ENCODE data around the gene MON2. TPM values are rescaled to one million over a fixed set of nuclear protein-coding genes. Genes with fewer than 3 reads are reported as not detected.

MON2 gene
- total and polyA plus RNA-seq, 10 of the 15 experiments (the other 5 are each of a cell fraction or from before 2014, with no cell fraction given): 5.4 to 34.3 (median 23.4) TPM

DNA sequence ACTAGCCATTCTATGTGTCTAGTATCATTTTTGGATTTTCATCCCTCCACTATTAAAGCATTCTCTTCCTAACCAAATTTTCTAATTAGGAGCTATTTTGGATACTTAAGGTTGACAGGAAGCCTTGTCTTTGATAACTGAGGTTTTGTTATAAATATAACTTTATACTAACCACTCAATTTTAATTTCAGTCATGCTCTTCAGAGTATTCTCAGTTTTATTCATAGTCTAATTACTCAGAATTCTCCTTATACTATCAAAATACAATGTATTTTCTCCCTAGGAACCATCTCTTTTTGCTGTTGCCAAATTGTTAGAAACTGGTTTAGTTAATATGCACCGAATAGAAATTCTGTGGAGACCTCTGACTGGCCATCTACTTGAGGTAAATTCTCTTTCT is 76.2 kb downstream of the MON2 start:
- no peaks in the 10 kb centered on the region for H3K4me1 ChIP-seq (ENCODE audit: control insufficient read depth, insufficient read depth, low read length)
- RAD21 ChIA-PET (ENCODE audit: unreplicated experiment): no interaction called here
- no peak overlapping the region for H2AFZ ChIP-seq (ENCODE audit: control insufficient read depth, low read depth, low read length)
- H3K4me3 ChIP-seq: no peak overlapping the region
- no peak for TF ChIP-seq MXI1 (IDR thresholded peaks at IDR 0.05; ENCODE audit: low read depth, low read length)
- no peak for TF ChIP-seq ZSCAN29 (IDR thresholded peaks at IDR 0.05)
- POLR2A ChIA-PET: no interaction called here
- H3K4me2 ChIP-seq (ENCODE audit: control insufficient read depth, insufficient read depth): no peak overlapping the region
- 57% methylated on average over 1 of the region's 1 CpG for WGBS (ENCODE audit: insufficient coverage, insufficient replicate concordance, low lambda C conversion rate, missing lambda C conversion rate)
- DNase-seq (ENCODE audit: low read depth, low spot score) (no peak), FAIRE-seq (peak; percentile 31), ATAC-seq (no peak)
- H3K27ac ChIP-seq (ENCODE audit: control insufficient read depth, insufficient read depth): no peak overlapping the region
- CTCF ChIA-PET: interaction anchor here (0.7 to 1.9 kb wide), 2 partner anchors 20 to 252 kb away, joined by 3 read pairs; no protein-coding TSS in a partner anchor
- no TSS peak for BruUV-seq (replicated peaks)
- no peaks in the 10 kb centered on the region for H3K27me3 ChIP-seq (replicated peaks in 1 of 2; ENCODE audit: control insufficient read depth in 2 of 2, insufficient read depth in 2 of 2, low read length in 1 of 2)
- SMC1A ChIA-PET (ENCODE audit: uncharacterized antibody, unreplicated experiment): interaction anchor here (0.9 to 1.0 kb wide), 2 partner anchors 10 to 16 kb away, joined by 3 to 5 read pairs; no protein-coding TSS in a partner anchor
- intact Hi-C loops (cut with micrococcal nuclease; ENCODE audit: unreplicated experiment) (no loop called here), in situ Hi-C loops (cut with MboI) (no loop called here)
- H3K9me3 ChIP-seq (replicated peaks; ENCODE audit: control insufficient read depth, insufficient read depth, low read length): no peaks in the 10 kb centered on the region
- peaks cover 0 to 9% of the 10 kb centered on the region in 2 experiments; a peak in 2 of 4 replicates for H3K36me3 ChIP-seq (ENCODE audit: control insufficient read depth in 2 of 2, insufficient read depth in 2 of 2, low read length in 1 of 2)
- no peaks in the 10 kb centered on the region for H3K79me2 ChIP-seq (ENCODE audit: control insufficient read depth, insufficient read depth, low read length)
- no peaks in the 10 kb centered on the region for H4K20me1 ChIP-seq (ENCODE audit: control insufficient read depth, insufficient read depth)
- H3K9ac ChIP-seq (ENCODE audit: control insufficient read depth, insufficient read depth, low read length): no peak overlapping the region

DNA sequence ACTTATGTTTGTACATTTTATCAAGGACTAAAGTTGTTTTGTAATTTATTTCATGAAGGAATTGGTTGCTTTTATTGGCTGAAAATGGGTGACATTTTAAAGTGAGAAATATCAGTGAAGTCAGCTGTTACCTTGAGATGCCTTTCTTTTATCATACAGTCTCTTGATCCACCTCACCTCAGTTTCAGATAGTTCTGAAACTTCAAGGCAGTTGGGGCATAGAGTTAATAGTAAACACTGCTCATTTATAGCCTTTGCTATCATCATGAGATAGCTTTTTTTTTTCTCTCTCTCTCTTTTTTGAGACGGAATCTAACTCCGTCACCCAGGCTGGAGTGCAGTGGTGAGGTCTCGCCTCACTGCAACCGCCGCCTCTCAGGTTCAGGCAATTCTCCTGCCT is 76.7 kb downstream of the MON2 start:
- TF ChIP-seq FOXK2 (IDR thresholded peaks at IDR 0.05): no peak
- no peak for TF ChIP-seq MYB (IDR thresholded peaks at IDR 0.05; ENCODE audit: borderline replicate concordance, low read depth, low read length)
- no peak for TF ChIP-seq PML (IDR thresholded peaks at IDR 0.05; ENCODE audit: low read length)
- no peak for TF ChIP-seq DPF2 (IDR thresholded peaks at IDR 0.05)
- TF ChIP-seq KAT2A (conservative IDR thresholded peaks at IDR 0.05; ENCODE audit: control insufficient read depth, low read depth, low read length): no peak
- no peak for TF ChIP-seq SMAD1 (IDR thresholded peaks at IDR 0.05; ENCODE audit: low read depth, partially characterized antibody)
- TF ChIP-seq, protein P1, sequence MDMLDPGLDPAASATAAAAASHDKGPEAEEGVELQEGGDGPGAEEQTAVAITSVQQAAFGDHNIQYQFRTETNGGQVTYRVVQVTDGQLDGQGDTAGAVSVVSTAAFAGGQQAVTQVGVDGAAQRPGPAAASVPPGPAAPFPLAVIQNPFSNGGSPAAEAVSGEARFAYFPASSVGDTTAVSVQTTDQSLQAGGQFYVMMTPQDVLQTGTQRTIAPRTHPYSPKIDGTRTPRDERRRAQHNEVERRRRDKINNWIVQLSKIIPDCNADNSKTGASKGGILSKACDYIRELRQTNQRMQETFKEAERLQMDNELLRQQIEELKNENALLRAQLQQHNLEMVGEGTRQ (IDR thresholded peaks at IDR 0.05; ENCODE audit: borderline replicate concordance, low read depth, low read length): no peak
- no peak for TF ChIP-seq IKZF1 (conservative IDR thresholded peaks at IDR 0.05)
- no peak for TF ChIP-seq GATAD2B (conservative IDR thresholded peaks at IDR 0.05; ENCODE audit: low read depth)
- no peak for TF ChIP-seq EP300 (IDR thresholded peaks at IDR 0.05; ENCODE audit: borderline replicate concordance in 1 of 2, control insufficient read depth in 1 of 2, low read depth in 2 of 2, low read length in 2 of 2)
- no peak for TF ChIP-seq TCF12 (IDR thresholded peaks at IDR 0.05; ENCODE audit: low read depth, low read length)
- no peak for TF ChIP-seq MTA3 (IDR thresholded peaks at IDR 0.05; ENCODE audit: borderline replicate concordance, low read length)
- TF ChIP-seq KLF5 (IDR thresholded peaks at IDR 0.05; ENCODE audit: partially characterized antibody): no peak
- POLR2A ChIA-PET: no interaction called here
- FAIRE-seq: no peak
- H3K4me1 ChIP-seq (ENCODE audit: control insufficient read depth, insufficient read depth, low read length): no peaks in the 10 kb centered on the region
- H3K9ac ChIP-seq (ENCODE audit: control insufficient read depth, insufficient read depth, low read length): no peak overlapping the region
- SMC1A ChIA-PET (ENCODE audit: uncharacterized antibody, unreplicated experiment): interaction anchor here (0.9 to 1.6 kb wide), 3 partner anchors 10 to 74 kb away, joined by 3 to 5 read pairs (median 5); no protein-coding TSS in a partner anchor
- H3K4me2 ChIP-seq (ENCODE audit: control insufficient read depth, insufficient read depth): no peak overlapping the region
- no peaks in the 10 kb centered on the region for H3K9me3 ChIP-seq (replicated peaks; ENCODE audit: control insufficient read depth, insufficient read depth, low read length)
- H3K79me2 ChIP-seq (ENCODE audit: control insufficient read depth, insufficient read depth, low read length): no peaks in the 10 kb centered on the region
- no peak for DNase-seq (ENCODE audit: low read depth, low spot score)
- H3K27me3 ChIP-seq (replicated peaks in 1 of 2; ENCODE audit: control insufficient read depth in 2 of 2, insufficient read depth in 2 of 2, low read length in 1 of 2): no peaks in the 10 kb centered on the region
- H3K36me3 ChIP-seq (ENCODE audit: control insufficient read depth in 2 of 2, insufficient read depth in 2 of 2, low read length in 1 of 2): peaks cover 0 to 4% of the 10 kb centered on the region in 2 experiments; a peak in 2 of 4 replicates
- ATAC-seq: no peak
- no peak overlapping the region for H2AFZ ChIP-seq (ENCODE audit: control insufficient read depth, low read depth, low read length)
- RAD21 ChIA-PET (ENCODE audit: unreplicated experiment): interaction anchor here (1.2 kb wide), 1 partner anchor 254 kb away, joined by 4 read pairs; no protein-coding TSS in a partner anchor
- intact Hi-C loops (cut with micrococcal nuclease; ENCODE audit: unreplicated experiment) (no loop called here), in situ Hi-C loops (cut with MboI) (no loop called here)
- H4K20me1 ChIP-seq (ENCODE audit: control insufficient read depth, insufficient read depth): no peaks in the 10 kb centered on the region
- no peak overlapping the region for H3K4me3 ChIP-seq
- WGBS (ENCODE audit: insufficient coverage, insufficient replicate concordance, low lambda C conversion rate, missing lambda C conversion rate): 98% methylated on average over 5 of the region's 5 CpGs
- BruUV-seq (replicated peaks): no TSS peak
- H3K27ac ChIP-seq (ENCODE audit: control insufficient read depth, insufficient read depth): no peak overlapping the region
- CTCF ChIA-PET: interaction anchor here (0.7 to 1.9 kb wide), 3 partner anchors 14 to 251 kb away, joined by 3 read pairs; no protein-coding TSS in a partner anchor
